MM.1S (cell line): ENCODE data around the gene GALC.

ENCODE experiments used
- DNase-seq: peaks from one replicate; pipeline ENCODE4 v3.0.0-alpha.2; 2015
- H2AFZ ChIP-seq: fragments of 300-600 bp; sonication (generic); 2 replicates; pipeline ENCODE4 v1.6.0; 2016; ENCODE audit warnings: antibody characterized with exemption, low read length
- H3F3A ChIP-seq: fragments of 300-600 bp; sonication (generic); 2 replicates; pipeline ENCODE4 v1.6.1; 2016; ENCODE audit warnings: mild to moderate bottlenecking, antibody characterized with exemption, low read length, moderate library complexity, mixed read lengths; ENCODE audit not compliant: insufficient read depth
- H3K27ac ChIP-seq: fragments of 300-600 bp; sonication (generic); 2 replicates; pipeline ENCODE4 v1.5.1; 2016; ENCODE audit warnings: mild to moderate bottlenecking, low read length
- H3K27me3 ChIP-seq: fragments of 300-600 bp; sonication (generic); replicated peaks from 2 replicates; pipeline ENCODE4 v1.6.0; 2016; ENCODE audit warnings: low read length; ENCODE audit not compliant: insufficient read depth
- H3K36me3 ChIP-seq: fragments of 300-600 bp; sonication (generic); replicated peaks from 2 replicates; pipeline ENCODE4 v1.6.1; 2016; ENCODE audit warnings: mild to moderate bottlenecking, low read length, mixed read lengths; ENCODE audit not compliant: insufficient read depth
- H3K4me1 ChIP-seq: fragments of 300-600 bp; sonication (generic); 2 replicates; pipeline ENCODE4 v1.6.1; 2016; ENCODE audit warnings: low read length, mixed read lengths
- H3K4me2 ChIP-seq: fragments of 300-600 bp; sonication (generic); 2 replicates; pipeline ENCODE4 v1.6.0; 2016; ENCODE audit warnings: low read depth, low read length
- H3K4me3 ChIP-seq: fragments of 300-600 bp; sonication (generic); 2 replicates; pipeline ENCODE4 v1.5.1; 2016; ENCODE audit warnings: low read length, mixed read lengths
- H3K79me2 ChIP-seq: fragments of 300-600 bp; sonication (generic); 2 replicates; pipeline ENCODE4 v1.6.1; 2016; ENCODE audit warnings: mixed run types, low read length, mixed read lengths
- H3K9ac ChIP-seq: fragments of 300-600 bp; sonication (generic); 2 replicates; pipeline ENCODE4 v1.6.1; 2016; ENCODE audit warnings: low read length, mixed read lengths
- H3K9me2 ChIP-seq: fragments of 300-600 bp; sonication (generic); replicated peaks from 2 replicates; pipeline ENCODE4 v1.6.1; 2016; ENCODE audit warnings: mild to moderate bottlenecking, low read length, mixed read lengths; ENCODE audit not compliant: insufficient read depth
- H3K9me3 ChIP-seq: fragments of 300-600 bp; sonication (generic); replicated peaks from 2 replicates; pipeline ENCODE4 v1.6.1; 2016; ENCODE audit warnings: mild to moderate bottlenecking, low read length, mixed read lengths; ENCODE audit not compliant: insufficient read depth
- H4K20me1 ChIP-seq: fragments of 300-600 bp; sonication (generic); 2 replicates; pipeline ENCODE4 v1.6.1; 2016; ENCODE audit warnings: mild to moderate bottlenecking, low read length, moderate library complexity, mixed read lengths; ENCODE audit not compliant: insufficient read depth
- CTCF ChIP-seq: fragments of 300-600 bp; sonication (generic); IDR thresholded peaks from 2 replicates; pipeline ENCODE4 v1.5.1; 2016; ENCODE audit warnings: antibody characterized with exemption, low read length, mixed read lengths
- EZH2 ChIP-seq: fragments of 300-600 bp; sonication (generic); optimal IDR thresholded peaks from 2 replicates; pipeline ENCODE3; 2017; ENCODE audit warnings: low read depth, mild to moderate bottlenecking, antibody characterized with exemption, low read length, mixed read lengths
- EZH2phosphoT487 ChIP-seq: fragments of 300-600 bp; sonication (generic); IDR thresholded peaks from 2 replicates; pipeline ENCODE4 v1.6.1; 2018; ENCODE audit warnings: antibody characterized with exemption, low read length

Gene GALC

GRCh38 chr14:87989956-87990299 lies 3.1 kb downstream of the GALC start:
- Histone ChIP-seq H3K4me3 (no peak overlapping the region), H3K36me3 (no peaks in the 10 kb centered on the region), H3F3A (no peaks in the 10 kb centered on the region), H3K4me2 (no peak overlapping the region), H3K27ac (no peak overlapping the region), H3K4me1 (peaks cover 4% of the 10 kb centered on the region; the same call in 1 of the 2 replicates), H3K9ac (no peak overlapping the region), H3K27me3 (no peaks in the 10 kb centered on the region), H3K79me2 (no peaks in the 10 kb centered on the region), H4K20me1 (no peaks in the 10 kb centered on the region), H3K9me2 (no peaks in the 10 kb centered on the region), H2AFZ (no peak overlapping the region), H3K9me3 (no peaks in the 10 kb centered on the region)
- DNase-seq: no peak
- no peak for TF ChIP-seq EZH2
- TF ChIP-seq EZH2phosphoT487: no peak
- no peak for TF ChIP-seq CTCF

GRCh38 chr14:87989221-87989955 lies 3.6 kb downstream of the GALC start:
- TF ChIP-seq CTCF (no peak), EZH2phosphoT487 (no peak), EZH2 (no peak)
- Histone ChIP-seq H4K20me1 (no peaks in the 10 kb centered on the region), H3K27me3 (no peaks in the 10 kb centered on the region), H3K9me2 (no peaks in the 10 kb centered on the region), H3F3A (no peaks in the 10 kb centered on the region), H2AFZ (no peak overlapping the region), H3K4me1 (peaks cover 4% of the 10 kb centered on the region; the same call in 1 of the 2 replicates), H3K79me2 (no peaks in the 10 kb centered on the region), H3K4me2 (no peak overlapping the region), H3K9ac (no peak overlapping the region), H3K9me3 (no peaks in the 10 kb centered on the region), H3K36me3 (no peaks in the 10 kb centered on the region), H3K27ac (no peak overlapping the region), H3K4me3 (no peak overlapping the region)
- DNase-seq: no peak

GRCh38 chr14:87979689-87980088 lies 13.3 kb downstream of the GALC start:
- no peak for DNase-seq
- no peaks in the 10 kb centered on the region for H3K9me2 ChIP-seq
- H3K9me3 ChIP-seq: no peaks in the 10 kb centered on the region
- H3K4me1 ChIP-seq: no peaks in the 10 kb centered on the region
- H3K9ac ChIP-seq: no peak overlapping the region
- H3K27me3 ChIP-seq: no peaks in the 10 kb centered on the region
- H3K36me3 ChIP-seq: no peaks in the 10 kb centered on the region
- TF ChIP-seq EZH2 (no peak), CTCF (no peak), EZH2phosphoT487 (no peak)
- H2AFZ ChIP-seq: no peak overlapping the region
- H3K4me2 ChIP-seq: no peak overlapping the region
- H3K27ac ChIP-seq: no peak overlapping the region
- no peaks in the 10 kb centered on the region for H3K79me2 ChIP-seq
- no peaks in the 10 kb centered on the region for H4K20me1 ChIP-seq
- H3K4me3 ChIP-seq: no peak overlapping the region
- H3F3A ChIP-seq: no peaks in the 10 kb centered on the region
